ENCODE measurements around the gene SLC37A3.

Gene SLC37A3

DNA sequence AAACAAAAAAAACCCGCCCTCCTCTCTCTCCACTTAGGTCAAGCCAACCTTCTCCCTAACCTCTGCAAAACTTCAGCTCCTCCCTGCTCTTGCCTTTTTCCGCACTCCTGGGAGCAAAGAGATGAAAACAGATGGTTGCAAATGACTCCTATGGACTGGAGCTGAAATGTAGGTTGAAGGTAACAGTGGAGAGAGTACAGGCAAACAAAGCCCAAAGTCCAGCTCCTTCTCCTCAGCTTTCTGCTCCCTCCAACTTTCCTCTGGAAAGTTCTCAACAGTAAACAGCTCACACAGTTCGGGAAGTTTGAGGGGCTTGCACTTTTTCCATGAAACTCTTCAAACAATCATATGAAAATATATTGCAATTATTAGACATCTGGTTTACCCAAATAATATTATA, 90.3 kb downstream of the SLC37A3 start:
- no peak for DNase-seq (ENCODE audit: low spot score)
- TF ChIP-seq, protein P1, sequence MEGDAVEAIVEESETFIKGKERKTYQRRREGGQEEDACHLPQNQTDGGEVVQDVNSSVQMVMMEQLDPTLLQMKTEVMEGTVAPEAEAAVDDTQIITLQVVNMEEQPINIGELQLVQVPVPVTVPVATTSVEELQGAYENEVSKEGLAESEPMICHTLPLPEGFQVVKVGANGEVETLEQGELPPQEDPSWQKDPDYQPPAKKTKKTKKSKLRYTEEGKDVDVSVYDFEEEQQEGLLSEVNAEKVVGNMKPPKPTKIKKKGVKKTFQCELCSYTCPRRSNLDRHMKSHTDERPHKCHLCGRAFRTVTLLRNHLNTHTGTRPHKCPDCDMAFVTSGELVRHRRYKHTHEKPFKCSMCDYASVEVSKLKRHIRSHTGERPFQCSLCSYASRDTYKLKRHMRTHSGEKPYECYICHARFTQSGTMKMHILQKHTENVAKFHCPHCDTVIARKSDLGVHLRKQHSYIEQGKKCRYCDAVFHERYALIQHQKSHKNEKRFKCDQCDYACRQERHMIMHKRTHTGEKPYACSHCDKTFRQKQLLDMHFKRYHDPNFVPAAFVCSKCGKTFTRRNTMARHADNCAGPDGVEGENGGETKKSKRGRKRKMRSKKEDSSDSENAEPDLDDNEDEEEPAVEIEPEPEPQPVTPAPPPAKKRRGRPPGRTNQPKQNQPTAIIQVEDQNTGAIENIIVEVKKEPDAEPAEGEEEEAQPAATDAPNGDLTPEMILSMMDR (IDR thresholded peaks at IDR 0.05; ENCODE audit: extremely low read depth, missing control alignments), result no peak

DNA sequence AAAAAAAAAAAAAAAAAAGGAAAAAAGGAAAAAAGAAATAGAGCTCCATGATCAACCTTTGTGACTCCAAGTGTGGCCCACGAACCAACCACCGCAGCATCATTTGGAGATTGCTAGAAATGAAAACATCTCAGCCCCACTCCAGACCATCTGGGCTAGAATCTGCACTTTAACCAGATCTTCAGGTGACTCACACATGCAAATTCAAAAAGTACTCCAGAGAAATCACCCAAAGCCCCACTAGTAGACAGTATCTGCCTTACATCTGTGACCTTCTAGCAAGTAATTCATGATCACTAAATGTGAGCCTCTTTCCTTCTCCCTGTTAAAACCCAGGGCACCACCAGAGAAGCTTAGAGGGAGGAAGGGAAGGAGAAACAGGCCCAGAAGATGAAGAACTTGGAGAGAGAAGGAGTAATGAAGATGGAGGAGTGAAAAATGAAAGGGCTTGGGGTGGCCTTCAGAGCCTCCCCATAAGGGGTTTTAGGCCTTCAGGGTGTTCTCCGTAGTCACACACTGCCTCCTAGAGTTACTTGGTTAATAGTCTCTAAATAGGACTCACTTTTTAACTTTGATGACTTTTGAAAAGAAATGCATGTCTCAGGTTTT, 94.0 kb downstream of the SLC37A3 start:
- DNase-seq (ENCODE audit: low spot score), result peak; percentile 61
- TF ChIP-seq, protein P1 (IDR thresholded peaks at IDR 0.05; ENCODE audit: extremely low read depth, missing control alignments), result no peak

DNA sequence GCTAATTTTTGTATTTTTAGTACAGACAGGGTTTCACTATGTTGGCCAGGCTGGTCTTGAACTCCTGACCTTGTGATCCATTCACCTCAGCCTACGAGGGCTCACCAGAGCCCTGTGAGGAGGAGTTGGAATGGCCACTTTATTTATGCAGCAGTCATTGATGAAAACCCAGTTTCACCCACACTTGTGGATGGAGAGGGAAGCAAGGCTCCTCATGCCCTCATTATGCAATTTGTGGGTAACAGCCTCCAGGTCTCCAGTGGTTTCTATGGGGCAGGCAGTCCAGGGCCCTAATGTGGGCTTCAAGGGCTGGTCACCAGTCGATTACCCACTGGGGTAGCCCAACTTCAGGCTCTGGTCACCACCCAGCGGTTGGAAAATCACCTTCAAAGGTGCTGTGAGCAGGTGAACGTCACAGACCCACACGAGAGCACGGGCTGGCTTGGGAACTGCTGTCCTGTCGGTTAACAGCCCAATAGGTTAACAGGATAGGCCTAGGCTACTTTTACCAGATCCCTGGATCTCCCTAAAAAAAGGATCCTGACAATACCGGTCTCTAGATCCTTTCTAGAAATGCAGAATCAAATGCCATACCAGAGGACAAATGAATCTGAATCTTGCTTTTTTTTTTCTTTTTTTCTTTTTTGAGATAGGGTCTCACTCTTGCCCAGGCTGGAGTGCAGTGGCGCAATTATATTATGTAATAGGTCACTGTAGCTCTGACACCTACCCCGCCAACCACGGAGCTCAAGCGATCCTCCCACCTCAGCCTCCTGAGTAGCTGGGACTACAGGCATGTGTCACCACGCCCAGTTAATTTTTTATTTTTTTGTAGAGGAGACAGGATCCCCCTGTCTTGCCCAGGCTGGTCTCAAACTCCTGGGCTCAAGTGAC, 97.8 kb downstream of the SLC37A3 start:
- no peak for DNase-seq (ENCODE audit: low spot score)
- TF ChIP-seq, protein P1 (IDR thresholded peaks at IDR 0.05; ENCODE audit: extremely low read depth, missing control alignments), result no peak

DNA sequence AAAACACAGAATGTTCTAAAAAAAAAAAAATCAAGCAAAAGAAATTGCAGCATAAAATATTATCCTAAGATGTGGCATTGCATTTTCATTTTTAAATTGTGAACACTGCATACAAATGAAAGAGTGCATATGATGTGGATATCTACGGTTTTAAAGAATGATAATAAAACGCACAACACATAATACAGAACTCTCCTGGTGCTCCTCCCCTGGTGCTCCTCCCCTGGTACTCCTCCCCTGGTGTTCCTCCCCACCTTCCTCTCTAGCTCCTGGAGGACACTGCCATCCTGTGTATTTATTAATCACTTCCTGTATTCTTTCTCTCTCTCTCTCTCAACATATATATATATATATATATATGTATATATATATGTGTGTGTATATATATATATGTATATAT, 100.1 kb downstream of the SLC37A3 start:
- TF ChIP-seq, protein P1 (IDR thresholded peaks at IDR 0.05; ENCODE audit: extremely low read depth, missing control alignments), result no peak
- no peak for DNase-seq (ENCODE audit: low spot score)

DNA sequence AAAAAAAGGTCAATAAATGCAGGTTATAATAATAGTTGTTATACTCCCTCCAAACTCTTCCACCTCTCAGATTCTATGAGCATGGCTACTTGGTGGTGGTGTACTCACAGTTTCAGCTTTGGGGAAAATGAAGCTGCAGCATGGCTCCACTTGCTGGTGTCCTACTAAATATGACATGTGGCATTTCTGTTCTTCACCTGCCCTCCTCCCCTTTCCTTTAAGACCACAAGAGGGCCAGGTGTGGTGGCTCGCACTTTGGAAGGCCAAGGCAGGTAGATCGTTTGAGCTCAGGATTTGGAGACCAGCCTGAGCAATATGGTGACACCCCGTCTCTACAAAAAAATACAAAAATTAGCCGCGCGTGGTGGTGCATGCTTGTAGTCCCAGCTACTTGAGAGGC, 101.1 kb downstream of the SLC37A3 start:
- no peak for DNase-seq (ENCODE audit: low spot score)
- TF ChIP-seq, protein P1 (IDR thresholded peaks at IDR 0.05; ENCODE audit: extremely low read depth, missing control alignments), result no peak

DNA sequence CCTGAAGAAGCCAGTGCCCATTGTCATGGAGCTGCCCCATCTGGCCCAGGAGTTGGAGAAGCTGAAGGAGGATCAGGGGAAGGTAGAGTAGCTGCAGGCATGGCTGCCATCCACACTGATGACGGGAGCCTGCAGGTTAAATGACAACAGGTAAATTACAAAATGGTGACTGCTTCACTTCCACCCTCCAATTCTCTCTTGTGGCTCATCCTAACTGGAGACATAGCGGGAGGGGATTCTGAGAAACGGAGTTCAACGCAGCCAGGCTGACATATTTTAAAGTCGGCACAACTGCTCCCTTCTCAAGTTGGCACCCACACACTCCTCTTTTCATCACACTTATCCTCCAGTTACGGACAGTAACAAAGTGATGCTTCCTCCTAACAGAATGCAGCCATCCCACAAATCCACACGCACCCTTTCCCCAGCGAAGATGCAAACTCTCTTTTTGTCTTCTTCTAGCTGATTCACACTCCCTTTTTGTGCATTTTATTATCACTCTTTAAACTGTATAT, 103.0 kb downstream of the SLC37A3 start:
- TF ChIP-seq, protein P1 (IDR thresholded peaks at IDR 0.05; ENCODE audit: extremely low read depth, missing control alignments), result no peak
- no peak for DNase-seq (ENCODE audit: low spot score)

DNA sequence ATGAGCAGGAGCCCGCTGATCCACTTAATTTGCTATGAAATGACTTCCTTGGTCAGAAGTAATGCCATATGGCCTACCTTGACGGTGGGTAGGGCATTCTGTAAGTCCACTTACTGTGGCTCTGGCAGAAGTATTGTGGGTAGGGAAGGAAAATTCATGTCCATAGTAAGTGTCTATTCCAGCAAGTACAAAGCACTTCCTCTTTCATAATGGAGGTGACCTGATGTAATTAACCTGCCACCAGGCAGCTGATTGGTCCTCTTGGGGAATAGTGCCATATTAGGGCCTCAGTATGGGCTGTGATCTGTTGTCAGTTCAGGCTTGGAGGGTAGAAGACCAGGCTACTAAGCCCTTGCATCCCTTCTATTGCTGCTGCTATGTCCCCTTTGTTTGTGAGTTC, 103.9 kb downstream of the SLC37A3 start:
- no peak for DNase-seq (ENCODE audit: low spot score)
- TF ChIP-seq, protein P1 (IDR thresholded peaks at IDR 0.05; ENCODE audit: extremely low read depth, missing control alignments), result no peak

Measured in GM20000 (cell line).